AG09309 (cell line): Measurements from ENCODE around the gene LAPTM5.

ENCODE experiments used
- DNase-seq: peaks from one replicate; pipeline ENCODE4 v3.0.0-alpha.2; 2010; ENCODE audit warnings: low read depth
- H3K4me3 ChIP-seq: 2 replicates; pipeline ENCODE4 v1.5.1; 2011; ENCODE audit warnings: mild to moderate bottlenecking, low read depth, low read length, moderate library complexity; ENCODE audit not compliant: control insufficient read depth
- TF ChIP-seq, protein P1 (sequence below): IDR thresholded peaks from 2 replicates; pipeline ENCODE4 v1.5.1; 2011; ENCODE audit warnings: mild to moderate bottlenecking, low read depth, low read length, inconsistent platforms; ENCODE audit not compliant: insufficient read depth, control insufficient read depth; ENCODE audit errors: missing control alignments

Gene LAPTM5

DNA sequence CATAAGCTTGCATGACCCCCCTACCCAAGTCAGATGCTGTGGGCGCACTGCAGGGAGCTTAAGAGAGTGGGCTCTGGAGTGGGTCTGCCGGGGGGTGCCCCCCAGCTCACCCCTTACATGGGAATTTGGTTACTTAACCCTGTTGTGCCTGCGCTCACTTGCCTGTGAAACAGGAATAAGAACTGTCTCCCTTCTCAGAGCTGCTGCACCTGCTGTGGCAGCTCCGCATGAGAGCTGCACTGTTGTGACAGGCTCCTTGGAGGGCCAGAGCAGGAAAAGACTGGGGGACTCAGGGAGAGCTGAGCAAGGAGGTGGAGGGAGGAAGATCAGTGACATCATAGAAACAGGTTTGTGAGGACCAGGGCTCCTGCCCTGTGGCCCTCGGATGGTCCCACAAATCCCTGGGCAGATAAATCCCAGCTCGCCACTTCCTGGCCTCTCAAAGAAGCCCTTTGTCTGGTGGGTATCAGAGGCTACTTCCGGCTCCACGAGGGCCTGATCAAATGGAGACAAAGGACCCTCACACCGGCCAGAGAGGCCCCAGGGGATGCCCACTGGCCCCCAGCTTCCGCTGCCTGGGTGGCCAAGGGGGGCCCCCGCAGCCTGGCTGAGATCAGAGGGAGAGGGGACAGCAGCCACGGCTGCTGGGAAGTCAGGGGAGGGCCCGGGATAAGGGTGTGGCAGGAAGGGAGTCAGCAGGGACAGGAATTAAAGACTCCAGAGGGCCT, 28.9 kb upstream of the LAPTM5 start:
- DNase-seq, result no peak
- H3K4me3 ChIP-seq, result no peak overlapping the region
- TF ChIP-seq, protein P1, sequence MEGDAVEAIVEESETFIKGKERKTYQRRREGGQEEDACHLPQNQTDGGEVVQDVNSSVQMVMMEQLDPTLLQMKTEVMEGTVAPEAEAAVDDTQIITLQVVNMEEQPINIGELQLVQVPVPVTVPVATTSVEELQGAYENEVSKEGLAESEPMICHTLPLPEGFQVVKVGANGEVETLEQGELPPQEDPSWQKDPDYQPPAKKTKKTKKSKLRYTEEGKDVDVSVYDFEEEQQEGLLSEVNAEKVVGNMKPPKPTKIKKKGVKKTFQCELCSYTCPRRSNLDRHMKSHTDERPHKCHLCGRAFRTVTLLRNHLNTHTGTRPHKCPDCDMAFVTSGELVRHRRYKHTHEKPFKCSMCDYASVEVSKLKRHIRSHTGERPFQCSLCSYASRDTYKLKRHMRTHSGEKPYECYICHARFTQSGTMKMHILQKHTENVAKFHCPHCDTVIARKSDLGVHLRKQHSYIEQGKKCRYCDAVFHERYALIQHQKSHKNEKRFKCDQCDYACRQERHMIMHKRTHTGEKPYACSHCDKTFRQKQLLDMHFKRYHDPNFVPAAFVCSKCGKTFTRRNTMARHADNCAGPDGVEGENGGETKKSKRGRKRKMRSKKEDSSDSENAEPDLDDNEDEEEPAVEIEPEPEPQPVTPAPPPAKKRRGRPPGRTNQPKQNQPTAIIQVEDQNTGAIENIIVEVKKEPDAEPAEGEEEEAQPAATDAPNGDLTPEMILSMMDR, result no peak

DNA sequence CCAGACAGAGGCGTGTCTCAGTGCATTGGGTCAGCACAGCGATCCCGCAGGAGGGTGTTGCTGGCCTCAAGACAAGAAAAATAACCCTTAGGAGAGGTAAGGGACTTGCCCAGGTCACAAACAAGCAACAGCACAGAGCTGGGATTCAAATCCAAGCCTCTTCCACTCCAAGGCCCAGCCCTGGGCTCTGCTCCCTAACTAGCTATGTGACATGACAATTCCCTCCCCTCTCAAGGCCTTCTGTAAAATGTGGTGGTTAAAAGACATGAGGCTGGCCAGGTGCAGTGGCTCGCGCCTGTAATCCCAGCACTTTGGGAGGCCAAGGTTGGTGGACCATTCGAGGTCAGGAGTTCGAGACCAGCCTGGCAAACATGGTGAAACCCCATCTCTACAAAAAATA, 28.1 kb upstream of the LAPTM5 start:
- DNase-seq, result no peak
- TF ChIP-seq, protein P1, result no peak
- no peak overlapping the region for H3K4me3 ChIP-seq

DNA sequence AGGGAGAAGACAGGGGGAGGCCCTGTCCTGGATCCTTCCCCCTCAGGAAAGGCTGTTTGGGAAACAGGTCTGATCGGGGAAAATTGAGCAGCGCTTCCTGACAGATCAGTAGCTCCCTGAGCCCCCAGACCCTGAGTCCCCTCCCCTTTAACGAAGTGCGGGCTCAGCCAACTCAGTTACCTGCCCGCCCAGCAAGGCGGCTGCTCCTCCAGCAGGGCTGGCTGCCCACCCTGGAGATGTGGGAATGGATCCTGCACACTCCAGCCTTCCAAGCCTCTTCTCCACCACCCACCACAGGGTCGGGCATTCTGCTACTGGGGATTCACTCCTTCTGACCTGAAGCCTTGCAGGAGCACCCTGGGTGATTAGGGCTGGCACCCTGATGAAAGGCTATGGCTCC, 27.6 kb upstream of the LAPTM5 start:
- no peak overlapping the region for H3K4me3 ChIP-seq
- no peak for DNase-seq
- TF ChIP-seq, protein P1, result no peak

DNA sequence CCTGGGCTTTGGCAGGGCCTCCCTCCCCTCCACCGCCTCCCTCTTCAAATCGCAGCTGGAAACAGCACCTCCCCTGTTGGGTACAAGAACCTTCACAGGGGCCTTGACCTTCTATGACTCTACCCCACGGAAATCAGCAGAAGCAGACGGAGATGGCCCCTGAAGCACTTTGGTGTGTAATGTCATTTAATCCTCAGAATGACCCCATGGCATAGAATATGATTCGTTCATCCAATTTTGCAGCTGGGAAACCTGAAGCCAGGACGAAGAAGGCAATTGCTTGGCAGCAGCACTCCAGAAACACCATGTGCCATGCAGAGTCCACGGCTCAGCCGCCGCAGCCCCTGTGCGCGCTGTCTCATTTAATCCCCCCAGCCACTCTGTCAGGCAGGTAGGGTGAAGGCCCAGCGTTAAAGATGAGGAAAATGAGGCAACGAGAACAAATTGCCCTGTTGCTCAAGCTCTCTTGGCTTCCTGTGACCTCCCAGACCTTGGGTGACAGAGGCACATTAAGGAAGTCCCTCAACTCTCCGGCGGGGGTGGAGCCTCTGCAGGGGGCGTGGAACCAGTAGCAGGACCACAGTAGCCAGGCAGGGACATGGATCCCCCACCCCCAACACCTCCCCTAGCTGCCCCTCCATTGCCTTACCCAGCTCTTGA, 25.8 kb upstream of the LAPTM5 start:
- no peak for DNase-seq
- H3K4me3 ChIP-seq, result no peak overlapping the region
- TF ChIP-seq, protein P1, result no peak

DNA sequence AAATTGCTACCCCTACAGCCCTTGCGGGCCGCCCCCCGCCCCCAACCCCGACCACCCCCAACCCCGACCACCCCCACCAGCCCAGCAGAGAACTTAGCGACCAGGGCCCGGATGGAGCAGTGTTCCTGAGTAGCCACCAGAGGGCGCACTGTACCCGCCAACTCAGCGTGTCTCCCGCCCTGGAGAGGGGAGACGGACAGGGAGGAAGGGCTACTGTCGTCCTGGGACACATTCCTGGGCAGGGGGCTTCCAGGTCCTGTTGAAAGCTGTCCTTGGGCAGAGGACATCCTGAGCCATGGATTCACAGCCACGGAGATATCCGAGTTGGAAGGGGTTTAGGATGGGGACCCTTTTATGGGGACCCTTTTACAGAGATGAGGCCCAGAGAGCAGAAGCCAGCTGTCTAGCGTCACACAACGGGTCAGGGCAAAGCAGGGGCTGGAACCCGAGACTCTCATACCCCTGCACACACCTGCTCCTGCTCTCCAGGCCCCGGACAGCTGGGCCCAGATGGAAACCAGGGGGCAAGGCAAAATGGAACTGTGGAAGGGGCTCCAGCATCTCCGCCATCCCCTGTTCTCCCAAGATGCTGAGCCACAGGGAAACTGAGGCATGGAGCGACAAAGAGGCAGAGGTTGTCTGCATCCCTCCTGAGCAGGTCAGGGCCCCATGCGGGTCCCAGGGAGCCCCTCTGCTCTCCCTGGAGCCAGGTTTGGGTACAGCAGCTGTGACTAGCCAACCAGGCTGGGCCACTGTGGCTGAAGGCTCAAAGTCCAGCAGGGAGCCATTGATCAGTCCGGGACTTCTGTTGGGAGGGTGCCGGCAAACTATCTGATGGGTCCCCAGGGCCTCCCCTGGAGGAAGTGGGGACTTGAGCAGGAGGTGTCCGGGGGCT, 25.0 kb upstream of the LAPTM5 start:
- TF ChIP-seq, protein P1, result peak; percentile 83
- no peak for DNase-seq
- H3K4me3 ChIP-seq, result no peak overlapping the region

DNA sequence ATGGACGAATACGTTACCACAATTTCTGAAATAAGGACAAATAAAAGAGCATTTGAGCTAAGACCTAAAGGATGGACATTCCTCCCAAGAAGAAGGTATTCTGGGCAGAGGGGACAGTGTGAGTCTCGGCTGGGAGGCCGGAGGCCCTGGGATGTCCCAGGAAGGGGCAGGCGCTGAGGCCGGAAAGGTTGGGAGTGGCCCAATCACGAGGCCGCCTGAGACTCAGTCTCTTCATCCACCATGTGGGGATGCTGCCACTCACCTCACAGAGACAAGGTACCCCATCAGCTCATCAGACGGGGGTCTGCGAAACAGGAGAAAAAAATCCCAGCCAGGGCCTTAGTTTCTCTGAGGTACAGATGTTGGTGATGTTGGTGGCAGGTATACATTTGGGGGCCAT, 24.3 kb upstream of the LAPTM5 start:
- DNase-seq, result no peak
- TF ChIP-seq, protein P1, result no peak
- no peak overlapping the region for H3K4me3 ChIP-seq
